ENCODE results near the gene SPN. TPM values are rescaled to one million over a fixed set of nuclear protein-coding genes. Genes with fewer than 3 reads are reported as not detected.
"Not testable (repeated sequence)": the region's sequence is repeated elsewhere in the genome, so short reads cannot be mapped to it uniquely, and the experiment has no call there.

SPN gene
- total RNA-seq, 5 donors from 2014 or later (not counting 1 experiment from before 2014, with no cell fraction given): 124 to 172 (median 161) TPM

DNA sequence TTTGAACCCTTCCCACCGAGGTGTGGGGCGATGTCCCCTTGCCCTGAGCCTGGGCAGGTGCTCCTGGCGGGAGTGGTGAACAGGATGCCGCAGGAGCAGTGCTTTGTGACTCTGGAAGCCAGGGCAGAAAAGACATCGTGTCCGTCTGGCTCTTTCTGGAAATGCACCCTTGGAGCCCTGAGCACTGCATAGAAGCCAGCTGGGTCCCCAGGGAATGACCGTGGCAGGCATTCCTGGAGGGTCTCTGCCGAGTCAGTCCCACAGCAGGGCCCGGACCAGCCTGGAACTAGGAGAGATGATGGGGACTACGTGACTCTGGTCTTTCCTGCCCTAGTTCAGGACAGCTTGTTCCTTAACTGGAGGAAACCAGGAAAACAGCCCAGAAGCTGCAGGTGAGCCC, 33.7 kb upstream of the SPN start:
- H3K4me3 Mint-ChIP-seq; POLR2A ChIA-PET; H3K9me3 Mint-ChIP-seq; CTCF ChIA-PET; H3K36me3 ChIP-seq (ENCODE audit: control insufficient read depth in 2 of 2, extremely low read depth in 1 of 2, insufficient read depth in 1 of 2, low read length in 1 of 2); H3K27me3 Mint-ChIP-seq; H3K27me3 ChIP-seq (replicated peaks in 1 of 2; ENCODE audit: control insufficient read depth in 2 of 2, extremely low read depth in 1 of 2, insufficient read depth in 2 of 2, low read length in 1 of 2); H3K4me3 ChIP-seq (ENCODE audit: control insufficient read depth in 1 of 2, extremely low read depth in 1 of 2, low read length in 1 of 2); ATAC-seq (replicated peaks in 1 of 4); H3K9me3 ChIP-seq; H3K27ac ChIP-seq (ENCODE audit: low read length); H3K36me3 Mint-ChIP-seq; DNase-seq: not testable (repeated sequence)
- 92% methylated on average over 3 of the region's 10 CpGs for WGBS (ENCODE audit: insufficient coverage)
- peaks cover 7 to 18% of the 10 kb centered on the region in 2 experiments for H3K4me1 ChIP-seq (ENCODE audit: control insufficient read depth in 1 of 2, extremely low read depth in 1 of 2, insufficient read depth in 2 of 2, low read length in 2 of 2)
- Mint-ChIP-seq H3K27ac (peak overlapping the region in 1 of 2 donors; percentile 34), H3K4me1 (peaks cover 7 to 16% (median 16%) of the 10 kb centered on the region in 3 donors)

DNA sequence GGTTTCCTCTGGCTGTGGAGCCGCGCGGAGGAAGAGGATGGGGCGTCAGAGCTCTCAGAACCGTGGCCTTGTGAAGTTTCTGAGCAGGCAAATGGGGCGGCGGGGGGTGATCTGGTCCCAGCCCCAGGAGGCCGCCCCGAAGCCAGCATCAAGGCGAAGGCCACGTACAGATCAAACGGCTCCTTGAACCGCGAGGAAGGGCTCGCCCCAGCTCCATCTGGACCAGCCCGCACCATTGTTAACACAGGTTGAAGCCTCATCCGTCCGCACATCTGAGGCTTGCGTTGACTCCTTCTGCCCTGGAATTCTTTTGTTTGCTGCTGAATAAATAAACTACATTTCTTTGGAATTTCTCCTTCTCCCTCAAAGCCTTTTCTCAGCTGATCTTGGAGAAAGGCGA, 31.4 kb upstream of the SPN start:
- peaks cover 7 to 17% of the 10 kb centered on the region in 2 experiments for H3K4me1 ChIP-seq (ENCODE audit: control insufficient read depth in 1 of 2, extremely low read depth in 1 of 2, insufficient read depth in 2 of 2, low read length in 2 of 2)

DNA sequence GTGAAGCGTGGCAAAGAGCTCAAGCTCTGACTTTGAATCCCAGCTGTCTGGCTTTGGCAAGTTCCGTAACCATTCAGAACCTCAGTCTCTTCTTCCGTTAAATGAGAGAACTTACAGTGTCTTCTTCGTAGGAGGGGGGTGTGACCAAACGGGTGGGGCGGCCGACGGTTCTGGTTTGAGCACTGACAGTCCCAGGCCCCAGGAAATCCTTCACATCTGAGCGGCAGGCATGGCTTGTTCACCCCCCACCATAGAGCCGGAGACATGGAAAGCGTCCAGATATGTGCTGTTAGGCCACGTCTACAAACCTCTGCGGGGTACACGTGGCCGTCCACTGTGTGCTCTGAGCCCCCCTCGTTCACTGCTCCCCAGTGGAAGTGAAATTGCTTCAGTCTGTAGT, 27.1 kb upstream of the SPN start:
- WGBS (ENCODE audit: insufficient coverage): 83% methylated on average over 9 of the region's 16 CpGs
- H3K4me3 Mint-ChIP-seq; POLR2A ChIA-PET; H3K4me1 Mint-ChIP-seq; DNase-seq; H3K9me3 Mint-ChIP-seq; ATAC-seq (replicated peaks in 1 of 4); H3K36me3 ChIP-seq (ENCODE audit: control insufficient read depth in 2 of 2, extremely low read depth in 1 of 2, insufficient read depth in 1 of 2, low read length in 1 of 2); H3K4me3 ChIP-seq (ENCODE audit: control insufficient read depth in 1 of 2, extremely low read depth in 1 of 2, low read length in 1 of 2); H3K36me3 Mint-ChIP-seq; H3K27ac ChIP-seq (ENCODE audit: low read length); H3K9me3 ChIP-seq; H3K27ac Mint-ChIP-seq; CTCF ChIA-PET; H3K27me3 Mint-ChIP-seq; H3K4me1 ChIP-seq (ENCODE audit: control insufficient read depth in 1 of 2, extremely low read depth in 1 of 2, insufficient read depth in 2 of 2, low read length in 2 of 2); H3K27me3 ChIP-seq (replicated peaks in 1 of 2; ENCODE audit: control insufficient read depth in 2 of 2, extremely low read depth in 1 of 2, insufficient read depth in 2 of 2, low read length in 1 of 2): not testable (repeated sequence)

More for the DNA sequence above, 31.4 kb upstream of the SPN start:
- H3K27me3 Mint-ChIP-seq; H3K36me3 ChIP-seq (ENCODE audit: control insufficient read depth in 2 of 2, extremely low read depth in 1 of 2, insufficient read depth in 1 of 2, low read length in 1 of 2); H3K36me3 Mint-ChIP-seq; ATAC-seq (replicated peaks in 1 of 4); H3K27me3 ChIP-seq (replicated peaks in 1 of 2; ENCODE audit: control insufficient read depth in 2 of 2, extremely low read depth in 1 of 2, insufficient read depth in 2 of 2, low read length in 1 of 2); H3K4me3 ChIP-seq (ENCODE audit: control insufficient read depth in 1 of 2, extremely low read depth in 1 of 2, low read length in 1 of 2); H3K4me3 Mint-ChIP-seq; POLR2A ChIA-PET; DNase-seq; H3K9me3 Mint-ChIP-seq; H3K27ac ChIP-seq (ENCODE audit: low read length); H3K9me3 ChIP-seq; H3K27ac Mint-ChIP-seq: not testable (repeated sequence)
- CTCF ChIA-PET: interaction anchor here in 1 of 2 donors (0.6 kb wide), 1 partner anchor 22 kb away, joined by 4 read pairs; no protein-coding TSS in a partner anchor
- 92% methylated on average over 11 of the region's 20 CpGs for WGBS (ENCODE audit: insufficient coverage)
- peaks cover 7 to 16% (median 13%) of the 10 kb centered on the region in 3 donors for H3K4me1 Mint-ChIP-seq

DNA sequence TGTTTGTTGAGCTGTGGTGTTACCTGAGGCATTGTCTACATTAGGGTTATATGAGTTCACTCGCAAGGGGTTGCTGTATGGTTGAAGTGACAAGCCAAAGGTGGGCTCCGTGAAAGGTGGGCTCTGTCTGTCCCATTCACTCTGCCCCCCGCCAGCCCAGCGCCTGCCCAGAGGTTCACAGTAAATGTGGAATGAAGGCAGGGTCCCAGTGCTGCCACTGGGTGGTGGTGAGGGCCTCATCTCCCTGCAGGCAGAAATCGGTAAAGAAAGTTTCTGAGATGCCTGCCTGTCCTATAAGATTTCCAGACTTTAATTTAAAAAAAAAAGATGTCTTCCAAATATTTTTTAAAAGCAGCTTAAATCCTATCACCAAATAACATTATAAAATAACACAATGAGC, 26.7 kb upstream of the SPN start:
- H3K36me3 ChIP-seq (ENCODE audit: control insufficient read depth in 2 of 2, extremely low read depth in 1 of 2, insufficient read depth in 1 of 2, low read length in 1 of 2); H3K27me3 ChIP-seq (replicated peaks in 1 of 2; ENCODE audit: control insufficient read depth in 2 of 2, extremely low read depth in 1 of 2, insufficient read depth in 2 of 2, low read length in 1 of 2); H3K4me3 ChIP-seq (ENCODE audit: control insufficient read depth in 1 of 2, extremely low read depth in 1 of 2, low read length in 1 of 2); H3K9me3 Mint-ChIP-seq; H3K36me3 Mint-ChIP-seq; H3K27ac ChIP-seq (ENCODE audit: low read length); H3K9me3 ChIP-seq; DNase-seq; H3K4me3 Mint-ChIP-seq; POLR2A ChIA-PET; CTCF ChIA-PET; H3K27me3 Mint-ChIP-seq; H3K27ac Mint-ChIP-seq: not testable (repeated sequence)
- peaks cover 11 to 13% (median 12%) of the 10 kb centered on the region in 3 donors for H3K4me1 Mint-ChIP-seq
- no CpG with 5 or more reads among the region's 5 CpGs for WGBS (ENCODE audit: insufficient coverage)
- H3K4me1 ChIP-seq (ENCODE audit: control insufficient read depth in 1 of 2, extremely low read depth in 1 of 2, insufficient read depth in 2 of 2, low read length in 2 of 2): peaks cover 6 to 13% of the 10 kb centered on the region in 2 experiments
- peak in 2 of 4 experiments; percentile 35 to 36 for ATAC-seq (replicated peaks in 1 of 4)

DNA sequence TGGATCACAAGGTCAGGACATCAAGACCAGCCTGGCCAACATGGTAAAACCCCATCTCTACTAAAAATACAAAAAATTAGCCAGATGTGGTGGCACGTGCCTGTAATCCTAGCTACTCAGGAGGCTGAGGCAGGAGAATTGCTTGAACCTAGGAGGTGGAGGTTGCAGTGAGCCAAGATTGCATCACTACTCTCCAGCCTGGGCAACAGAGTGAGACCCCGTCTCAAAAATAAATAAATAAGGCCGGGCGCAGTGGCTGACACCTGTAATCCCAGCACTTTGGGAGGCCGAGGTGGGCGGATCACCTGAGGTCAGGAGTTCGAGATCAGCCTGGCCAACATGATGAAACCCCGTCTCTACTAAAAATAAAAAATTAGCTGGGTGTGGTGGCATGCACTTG, 24.3 kb upstream of the SPN start:
- H3K27me3 ChIP-seq (replicated peaks in 1 of 2; ENCODE audit: control insufficient read depth in 2 of 2, extremely low read depth in 1 of 2, insufficient read depth in 2 of 2, low read length in 1 of 2); H3K4me3 ChIP-seq (ENCODE audit: control insufficient read depth in 1 of 2, extremely low read depth in 1 of 2, low read length in 1 of 2); H3K27ac ChIP-seq (ENCODE audit: low read length); ATAC-seq (replicated peaks in 1 of 4); H3K27ac Mint-ChIP-seq; DNase-seq; H3K36me3 Mint-ChIP-seq; H3K27me3 Mint-ChIP-seq; POLR2A ChIA-PET; H3K4me3 Mint-ChIP-seq; H3K9me3 Mint-ChIP-seq; CTCF ChIA-PET; H3K36me3 ChIP-seq (ENCODE audit: control insufficient read depth in 2 of 2, extremely low read depth in 1 of 2, insufficient read depth in 1 of 2, low read length in 1 of 2); H3K9me3 ChIP-seq: not testable (repeated sequence)
- peaks cover 16 to 19% (median 17%) of the 10 kb centered on the region in 3 donors for H3K4me1 Mint-ChIP-seq
- peaks cover 6 to 19% of the 10 kb centered on the region in 2 experiments for H3K4me1 ChIP-seq (ENCODE audit: control insufficient read depth in 1 of 2, extremely low read depth in 1 of 2, insufficient read depth in 2 of 2, low read length in 2 of 2)
- WGBS (ENCODE audit: insufficient coverage): no CpG with 5 or more reads among the region's 8 CpGs

DNA sequence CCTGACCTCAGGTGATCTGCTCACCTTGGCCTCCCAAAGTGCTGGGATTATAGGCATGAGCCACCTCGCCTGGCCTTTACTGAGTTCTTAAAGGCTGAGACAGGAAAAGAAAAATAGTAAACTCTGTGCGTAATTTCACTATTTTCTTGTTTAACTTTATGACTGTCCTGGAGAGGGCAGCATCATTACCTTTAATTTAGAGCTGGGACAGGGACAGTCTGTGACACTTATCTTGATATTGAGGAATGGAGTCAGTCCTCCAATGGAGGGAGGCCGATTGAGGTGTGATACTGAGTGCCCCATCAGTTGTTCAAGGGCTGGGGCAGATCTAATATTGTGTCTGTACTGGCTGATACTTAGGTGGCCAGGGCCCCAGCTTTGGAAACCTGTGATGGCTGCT, 21.5 kb upstream of the SPN start:
- Mint-ChIP-seq H3K27me3 (no peaks in the 10 kb centered on the region), H3K4me1 (peaks cover 22 to 33% (median 30%) of the 10 kb centered on the region in 3 donors), H3K36me3 (no peaks in the 10 kb centered on the region), H3K9me3 (no peaks in the 10 kb centered on the region), H3K27ac (peak overlapping the region; percentile 34 to 65), H3K4me3 (peak overlapping the region in 1 of 3 donors; percentile 75)
- H3K27ac ChIP-seq (ENCODE audit: low read length): peak overlapping the region; percentile 23
- ATAC-seq (replicated peaks in 1 of 4) (peak; percentile 33 to 72 (median 50)), DNase-seq (peak in 2 of 35 experiments; percentile 6 to 56)
- H3K9me3 ChIP-seq: no peaks in the 10 kb centered on the region
- no peak overlapping the region for H3K4me3 ChIP-seq (ENCODE audit: control insufficient read depth in 1 of 2, extremely low read depth in 1 of 2, low read length in 1 of 2)
- POLR2A ChIA-PET: interaction anchor here (0.6 to 0.7 kb wide), 2 partner anchors 16 to 1055 kb away, joined by 11 to 14 read pairs; no protein-coding TSS in a partner anchor
- H3K4me1 ChIP-seq (ENCODE audit: control insufficient read depth in 1 of 2, extremely low read depth in 1 of 2, insufficient read depth in 2 of 2, low read length in 2 of 2): peaks cover 6 to 19% of the 10 kb centered on the region in 2 experiments
- CTCF ChIA-PET: interaction anchor here in 1 of 2 donors (0.5 to 0.6 kb wide), 2 partner anchors 41 to 386 kb away, joined by 3 read pairs; no protein-coding TSS in a partner anchor
- WGBS (ENCODE audit: insufficient coverage): 29% methylated on average over 1 of the region's 3 CpGs
- H3K27me3 ChIP-seq (replicated peaks in 1 of 2; ENCODE audit: control insufficient read depth in 2 of 2, extremely low read depth in 1 of 2, insufficient read depth in 2 of 2, low read length in 1 of 2): no peaks in the 10 kb centered on the region
- H3K36me3 ChIP-seq (ENCODE audit: control insufficient read depth in 2 of 2, extremely low read depth in 1 of 2, insufficient read depth in 1 of 2, low read length in 1 of 2): no peaks in the 10 kb centered on the region

DNA sequence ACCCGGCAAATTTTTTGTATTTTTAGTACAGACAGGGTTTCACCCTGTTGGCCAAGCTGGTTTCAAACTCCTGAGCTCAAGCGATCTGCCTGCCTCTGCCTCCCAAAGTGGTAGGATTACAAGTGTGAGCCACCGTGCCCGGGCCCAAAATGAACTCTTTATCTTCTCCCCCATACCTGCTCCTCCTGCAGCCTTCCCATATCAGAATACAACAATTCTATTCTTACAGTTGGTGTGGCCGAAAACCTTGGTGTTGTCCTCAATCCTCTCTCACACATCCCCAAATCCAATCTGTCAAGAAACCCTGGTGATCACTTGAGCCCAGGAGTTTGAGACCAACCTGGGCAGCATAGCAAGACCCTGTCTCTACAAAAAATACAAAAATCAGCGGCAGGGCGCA, 19.5 kb upstream of the SPN start:
- CTCF ChIA-PET: interaction anchor here in 1 of 2 donors (0.6 to 1.1 kb wide), 2 partner anchors 19 to 412 kb away, joined by 3 read pairs; no protein-coding TSS in a partner anchor
- no peak for ATAC-seq (replicated peaks in 1 of 4)
- peaks cover 6 to 17% of the 10 kb centered on the region in 2 experiments for H3K4me1 ChIP-seq (ENCODE audit: control insufficient read depth in 1 of 2, extremely low read depth in 1 of 2, insufficient read depth in 2 of 2, low read length in 2 of 2)
- H3K4me3 ChIP-seq (ENCODE audit: control insufficient read depth in 1 of 2, extremely low read depth in 1 of 2, low read length in 1 of 2): no peak overlapping the region
- H3K9me3 ChIP-seq: no peaks in the 10 kb centered on the region
- no peaks in the 10 kb centered on the region for H3K36me3 ChIP-seq (ENCODE audit: control insufficient read depth in 2 of 2, extremely low read depth in 1 of 2, insufficient read depth in 1 of 2, low read length in 1 of 2)
- H3K36me3 Mint-ChIP-seq: no peaks in the 10 kb centered on the region
- H3K27ac Mint-ChIP-seq: no peak overlapping the region
- H3K4me3 Mint-ChIP-seq: no peak overlapping the region
- H3K4me1 Mint-ChIP-seq: peaks cover 22 to 33% (median 30%) of the 10 kb centered on the region in 3 donors
- DNase-seq: no peak
- no peaks in the 10 kb centered on the region for H3K9me3 Mint-ChIP-seq
- H3K27ac ChIP-seq (ENCODE audit: low read length): no peak overlapping the region
- WGBS (ENCODE audit: insufficient coverage): 97% methylated on average over 6 of the region's 7 CpGs
- no peaks in the 10 kb centered on the region for H3K27me3 Mint-ChIP-seq
- no peaks in the 10 kb centered on the region for H3K27me3 ChIP-seq (replicated peaks in 1 of 2; ENCODE audit: control insufficient read depth in 2 of 2, extremely low read depth in 1 of 2, insufficient read depth in 2 of 2, low read length in 1 of 2)
- POLR2A ChIA-PET: no interaction called here
